ENCODE data around the gene CMYA5.
"Not testable (repeated sequence)": the region's sequence is repeated elsewhere in the genome, so short reads cannot be mapped to it uniquely, and the experiment has no call there.

Gene CMYA5

DNA sequence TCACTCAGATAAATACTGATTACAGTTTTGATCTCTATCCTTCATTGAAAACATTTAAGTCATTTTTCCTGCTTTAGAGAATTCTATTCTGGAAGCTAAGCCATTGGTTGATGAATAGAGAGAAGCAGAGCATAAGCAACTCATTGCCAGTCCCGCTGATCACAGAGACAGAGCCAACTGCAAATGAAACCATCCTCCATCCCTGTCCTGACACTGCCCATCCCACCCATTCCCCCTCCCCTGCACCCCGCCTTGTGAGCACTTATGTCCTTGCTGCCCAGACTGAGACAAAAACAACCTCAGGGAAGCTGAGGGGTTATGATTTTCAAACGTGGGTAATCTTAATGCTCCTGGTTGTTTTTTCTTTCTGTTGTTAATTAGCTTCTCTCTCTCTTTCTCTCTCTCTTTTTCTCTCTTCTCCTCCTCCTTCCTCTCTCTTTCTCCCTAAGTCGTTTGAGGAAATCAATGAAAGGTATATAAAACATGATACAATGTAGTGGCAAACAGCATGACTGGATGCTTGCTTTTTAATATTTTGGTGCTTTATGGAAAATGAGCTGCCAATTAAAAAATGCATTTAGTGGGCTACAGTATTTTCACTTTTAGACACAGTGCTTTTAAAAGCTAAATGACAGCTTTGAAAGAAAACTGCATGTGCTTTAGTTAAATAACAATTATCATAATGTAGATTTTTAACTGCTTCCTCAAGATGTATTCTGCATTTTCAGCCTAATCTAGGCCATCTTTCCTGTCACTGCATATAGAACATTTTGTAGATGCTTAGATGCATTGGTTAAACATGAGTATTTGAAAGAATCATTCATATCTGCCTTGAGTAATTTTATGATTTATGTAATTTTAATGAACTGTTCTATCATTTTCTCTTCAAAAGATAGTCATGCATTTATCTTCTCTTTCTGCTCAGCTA lies 57.3 kb downstream of the CMYA5 start:
- DNase-seq (ENCODE audit: low read depth in 2 of 2), result no peak

DNA sequence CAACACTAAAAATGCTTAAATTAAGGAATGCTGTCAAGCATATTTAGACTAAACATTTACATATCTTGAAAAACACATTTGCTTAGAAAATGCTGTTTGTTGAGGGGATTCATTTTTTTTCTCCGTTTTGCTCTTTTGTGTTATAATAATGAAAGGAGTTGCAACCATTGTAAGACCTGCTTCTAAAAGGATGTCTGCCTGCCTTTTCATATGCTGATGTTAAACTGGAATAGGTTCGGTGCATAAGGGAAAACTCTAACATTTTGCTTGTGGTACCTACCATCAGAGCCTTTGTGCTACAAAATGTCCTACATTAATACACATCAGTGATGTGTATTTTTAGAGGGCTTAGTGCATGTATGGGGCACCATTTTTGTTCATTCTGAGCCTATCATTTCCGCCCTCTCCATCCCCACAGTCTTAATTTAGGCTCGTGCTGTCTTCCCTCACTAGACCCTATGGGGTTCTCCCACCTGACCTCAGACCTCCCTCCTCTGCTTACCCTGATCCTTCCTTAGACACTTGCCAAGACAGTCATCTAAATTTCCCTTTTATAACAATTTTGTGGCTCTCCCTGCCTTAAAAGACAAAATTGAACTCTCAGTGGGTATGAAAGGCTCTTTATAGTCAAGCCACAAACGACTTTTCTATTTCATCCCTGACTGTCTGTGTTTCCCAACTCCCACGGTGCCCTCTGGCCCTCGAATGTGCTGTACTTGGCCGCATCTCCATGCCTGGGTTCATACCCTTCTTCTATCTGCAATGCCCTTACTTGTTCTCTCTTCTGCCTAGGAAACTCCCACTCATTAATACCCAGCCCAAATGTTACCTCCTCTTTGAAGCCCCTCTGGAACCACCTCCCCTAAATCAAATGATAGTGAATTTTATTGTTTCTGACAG lies 61.2 kb downstream of the CMYA5 start:
- DNase-seq (ENCODE audit: low read depth in 2 of 2), result no peak

DNA sequence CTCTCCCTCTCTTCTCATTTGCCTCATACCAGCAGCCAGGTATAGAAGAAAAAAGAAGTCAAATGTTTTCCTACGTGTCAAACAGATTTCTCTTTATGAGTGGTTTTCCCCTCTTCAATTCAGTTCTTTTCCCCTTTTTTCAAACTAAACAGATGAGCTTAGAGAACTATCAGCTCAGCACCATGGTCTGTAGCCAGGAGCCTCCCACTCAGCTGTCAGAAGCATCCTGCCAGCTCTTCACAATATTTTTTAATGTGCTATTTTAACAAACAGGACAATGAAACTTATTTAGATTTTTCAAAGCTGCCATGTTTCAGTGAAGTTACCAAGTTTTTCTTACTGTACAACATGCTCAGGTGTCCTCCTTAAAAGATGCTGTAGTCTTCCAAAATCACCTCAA lies 63.5 kb downstream of the CMYA5 start:
- DNase-seq (ENCODE audit: low read depth in 2 of 2), result no peak

DNA sequence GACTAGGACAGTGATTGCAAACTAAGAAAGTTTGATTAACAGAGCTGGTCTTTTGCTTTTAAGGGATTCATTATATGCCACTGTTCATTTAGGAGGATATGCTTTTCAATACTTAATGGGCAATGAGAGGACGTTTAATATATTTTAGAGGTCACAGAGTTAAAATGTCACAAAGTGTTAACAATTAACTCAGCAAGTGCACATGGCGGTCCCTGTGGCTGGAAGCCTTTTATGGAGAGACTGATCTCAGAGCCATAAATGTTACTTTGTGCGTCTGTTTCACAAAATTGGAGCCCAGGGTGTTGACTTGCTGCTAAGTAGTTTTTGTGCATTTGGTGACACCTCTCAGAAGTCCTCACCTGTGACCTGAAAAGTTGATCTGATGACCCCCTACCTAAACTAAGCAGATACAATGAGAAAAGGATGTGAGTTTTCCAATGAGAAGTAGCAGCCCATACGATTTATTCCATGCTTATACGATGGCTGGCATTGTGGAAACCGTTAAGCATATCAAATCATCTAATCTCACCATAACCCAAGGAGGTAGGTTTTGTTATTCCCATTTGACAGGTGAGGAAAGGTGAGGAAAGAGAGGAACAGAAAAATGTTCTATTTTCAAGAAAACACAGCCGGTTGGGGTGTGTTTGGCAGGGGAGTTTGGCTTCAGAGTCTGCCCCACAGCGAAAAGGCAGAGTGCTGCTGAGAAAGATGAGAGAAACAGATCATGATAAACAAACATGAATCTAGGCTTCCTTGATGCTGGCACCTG lies 64.4 kb downstream of the CMYA5 start:
- DNase-seq (ENCODE audit: low read depth in 2 of 2), result no peak

DNA sequence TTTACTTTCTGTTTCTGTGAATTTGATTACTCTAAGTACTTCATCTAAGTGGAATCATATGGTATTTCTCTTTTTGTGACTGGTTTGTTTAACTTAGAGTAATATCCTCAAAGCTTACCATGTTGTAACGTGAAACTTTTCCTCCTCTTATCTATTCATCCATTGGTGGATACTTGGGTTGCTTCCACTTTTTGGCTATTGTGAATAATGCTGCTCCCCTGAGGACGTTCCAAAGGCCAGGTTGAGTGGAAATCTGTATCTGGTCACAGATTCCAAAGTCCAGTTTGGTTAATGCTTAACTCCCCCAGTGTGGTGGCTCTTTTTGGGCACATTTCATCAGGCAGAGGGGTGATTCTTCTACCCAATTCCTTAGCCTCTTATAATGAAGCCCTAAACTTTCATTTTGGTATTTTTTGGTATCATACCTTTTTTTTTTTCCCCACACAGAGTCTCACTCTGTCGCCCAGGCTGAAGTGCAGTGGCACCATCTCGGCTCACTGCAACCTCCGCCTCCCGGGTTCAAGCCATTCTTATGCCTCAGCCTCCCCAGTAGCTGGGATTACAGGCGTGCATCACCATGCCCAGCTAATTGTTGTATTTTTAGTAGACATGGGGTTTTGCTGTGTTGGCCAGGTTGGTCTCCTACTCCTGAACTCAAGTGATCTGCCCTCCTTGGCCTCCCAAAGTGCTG lies 65.4 kb downstream of the CMYA5 start:
- no peak for DNase-seq (ENCODE audit: low read depth in 2 of 2)

DNA sequence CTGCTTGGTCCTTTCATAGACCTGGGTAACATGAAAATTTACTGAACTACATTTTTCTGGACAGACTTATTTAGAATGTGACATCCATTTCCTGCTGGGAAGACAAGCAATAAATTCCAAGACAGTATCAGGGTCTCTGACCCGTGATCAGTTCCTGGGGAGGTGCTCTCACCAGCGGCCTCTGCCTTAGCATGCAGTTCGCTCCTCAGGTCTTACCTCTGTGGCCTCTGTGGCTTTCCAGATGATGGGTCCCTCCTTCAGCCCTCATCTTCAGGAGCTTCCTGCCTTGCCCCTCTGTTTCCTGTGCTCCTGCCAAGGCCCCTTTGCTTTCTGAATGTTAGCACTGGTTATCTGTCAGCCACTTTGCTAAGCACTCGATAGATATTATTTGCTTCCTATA lies 66.4 kb downstream of the CMYA5 start:
- DNase-seq (ENCODE audit: low read depth in 2 of 2), result no peak

DNA sequence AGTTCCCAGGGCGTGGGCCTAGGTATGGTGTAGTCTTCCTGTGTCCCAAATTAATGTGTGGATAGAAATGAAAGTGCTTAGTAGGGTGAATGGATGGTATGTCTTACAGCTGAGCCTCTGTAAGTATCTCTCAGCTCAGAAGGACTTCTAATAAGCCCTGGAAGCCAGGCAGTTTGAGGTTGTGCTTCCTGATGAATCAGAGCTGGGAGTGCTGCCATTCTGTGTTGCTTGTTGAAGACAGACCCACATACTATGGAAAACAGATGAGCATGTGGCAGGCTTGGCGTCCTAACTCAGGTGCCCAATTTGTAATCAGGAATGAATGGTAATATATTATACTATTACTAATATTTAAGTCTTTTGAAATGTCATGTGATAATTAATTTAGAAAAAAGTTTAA lies 69.8 kb downstream of the CMYA5 start:
- no peak for DNase-seq (ENCODE audit: low read depth in 2 of 2)

- DNase-seq (ENCODE audit: low read depth in 2 of 2), result no peak
Measured at GRCh38 chr5:79759848-79760247, 70.2 kb downstream of the CMYA5 start.

- DNase-seq (ENCODE audit: low read depth in 2 of 2), result no peak
Measured at GRCh38 chr5:79762929-79763328, 73.3 kb downstream of the CMYA5 start.

- DNase-seq (ENCODE audit: low read depth in 2 of 2), result not testable (repeated sequence)
Measured at GRCh38 chr5:79764147-79764546, 74.5 kb downstream of the CMYA5 start.

- no peak for DNase-seq (ENCODE audit: low read depth in 2 of 2)
Measured at GRCh38 chr5:79771387-79771786, 81.8 kb downstream of the CMYA5 start.

- DNase-seq (ENCODE audit: low read depth in 2 of 2), result no peak
Measured at GRCh38 chr5:79772651-79773050, 83.0 kb downstream of the CMYA5 start.

DNA sequence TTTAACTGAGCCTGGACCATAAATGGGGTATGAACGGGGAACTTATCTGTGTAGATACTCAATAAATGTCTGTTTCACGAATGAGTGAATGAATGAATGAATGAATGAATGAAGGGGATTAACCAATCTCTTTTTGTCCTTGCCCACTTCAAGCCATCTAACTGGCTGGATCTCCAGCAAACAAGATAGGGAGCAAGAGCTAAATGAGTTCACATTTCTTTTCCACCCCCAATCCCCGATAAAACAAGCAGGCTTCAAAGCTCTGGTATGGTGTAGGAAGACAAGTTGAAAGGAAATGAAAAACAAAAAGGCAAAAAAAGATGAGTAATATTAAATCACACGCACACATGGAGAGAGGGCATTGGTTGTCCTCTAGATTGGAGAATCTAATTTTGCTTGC lies 84.0 kb downstream of the CMYA5 start:
- no peak for DNase-seq (ENCODE audit: low read depth in 2 of 2)

- no peak for DNase-seq (ENCODE audit: low read depth in 2 of 2)
Measured at GRCh38 chr5:79774171-79774854, 84.7 kb downstream of the CMYA5 start.

- DNase-seq (ENCODE audit: low read depth in 2 of 2), result no peak
Measured at GRCh38 chr5:79774855-79775237, 85.2 kb downstream of the CMYA5 start.

DNA sequence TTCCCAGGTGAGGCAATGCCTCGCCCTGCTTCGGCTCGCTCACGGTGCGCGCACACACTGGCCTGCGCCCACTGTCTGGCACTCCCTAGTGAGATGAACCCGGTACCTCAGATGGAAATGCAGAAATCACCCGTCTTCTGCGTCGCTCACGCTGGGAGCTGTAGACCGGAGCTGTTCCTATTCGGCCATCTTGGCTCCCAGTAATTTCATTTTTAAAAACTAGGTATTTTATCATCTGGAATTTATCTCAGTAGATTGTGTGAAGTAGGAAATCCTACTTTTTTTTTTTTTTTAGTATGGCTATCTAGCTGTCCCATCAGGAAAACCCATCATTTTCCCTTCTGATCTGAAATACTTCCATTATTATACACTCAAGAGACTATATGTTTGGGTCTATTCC lies 95.1 kb downstream of the CMYA5 start:
- not testable (repeated sequence) for DNase-seq (ENCODE audit: low read depth in 2 of 2)

GRCh38 chr5:79785983-79786382 lies 96.3 kb downstream of the CMYA5 start:
- no peak for DNase-seq (ENCODE audit: low read depth in 2 of 2)

GRCh38 chr5:79787448-79787847 lies 97.8 kb downstream of the CMYA5 start:
- DNase-seq (ENCODE audit: low read depth in 2 of 2), result no peak

DNA sequence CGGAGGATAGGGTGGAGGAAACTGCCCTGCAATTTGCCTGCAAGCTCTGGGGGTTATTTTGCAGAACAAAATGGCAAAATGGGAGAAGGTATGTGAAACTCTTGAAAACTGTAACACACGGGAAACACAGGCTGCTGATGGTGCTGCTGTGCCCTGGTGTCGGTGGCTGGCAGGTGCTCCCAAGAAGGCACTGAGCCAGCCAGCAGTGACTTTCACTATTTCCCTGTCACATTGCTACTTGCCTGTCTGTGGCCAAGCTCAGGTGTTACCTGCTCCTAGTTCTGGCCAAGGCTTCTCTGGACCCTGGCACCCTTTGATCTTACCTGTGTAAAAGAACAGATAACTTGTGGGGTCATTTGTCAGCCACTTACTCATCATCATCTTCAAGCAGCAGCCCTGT lies 102.2 kb downstream of the CMYA5 start:
- no peak for DNase-seq (ENCODE audit: low read depth in 2 of 2)

DNA sequence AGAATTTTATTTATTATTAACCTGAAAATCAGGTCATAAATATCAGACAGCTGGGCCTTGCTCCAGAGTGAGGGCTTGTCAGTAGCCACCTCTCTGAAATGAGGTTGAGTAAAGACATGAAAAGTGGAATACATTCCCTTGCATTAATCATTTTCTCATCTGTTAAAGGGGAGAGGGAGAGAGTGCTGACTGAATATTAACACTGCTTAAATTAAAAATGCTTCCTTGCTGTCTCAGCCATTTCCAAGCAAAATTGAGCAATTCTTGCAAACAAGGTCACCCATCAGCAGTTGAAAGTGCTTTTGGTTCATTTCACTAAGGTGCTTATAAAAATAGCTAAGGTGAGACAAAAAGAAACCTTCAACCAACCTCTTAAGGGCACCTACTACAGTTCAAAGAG lies 102.8 kb downstream of the CMYA5 start:
- no peak for DNase-seq (ENCODE audit: low read depth in 2 of 2)

DNA sequence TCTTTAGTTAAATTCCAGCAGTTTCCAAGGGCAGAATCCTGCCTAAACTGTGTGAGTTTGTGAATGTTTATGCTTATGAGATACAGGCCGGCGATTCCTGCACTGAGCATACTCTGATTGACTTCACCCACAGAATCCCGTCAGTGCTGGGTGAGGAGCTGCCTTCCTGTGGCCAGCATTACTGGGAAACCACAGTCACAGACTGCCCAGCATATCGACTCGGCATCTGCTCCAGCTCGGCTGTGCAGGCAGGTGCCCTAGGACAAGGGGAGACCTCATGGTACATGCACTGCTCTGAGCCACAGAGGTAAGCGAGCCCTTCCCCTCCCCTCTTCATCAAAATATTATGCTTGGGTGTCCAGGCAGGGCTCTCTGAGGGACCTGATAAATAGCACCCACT lies 103.7 kb downstream of the CMYA5 start:
- no peak for DNase-seq (ENCODE audit: low read depth in 2 of 2)

Measured in stimulated activated CD4-positive, alpha-beta T cell treated with anti-CD3 and anti-CD28 coated beads, Interleukin-1b, Interleukin-23, amount 100 ng/mL, for 4 hours (primary cell).